Effector memory CD4-positive, alpha-beta T cell (primary cell): ENCODE results near the gene PDCD4.

Source experiments
- DNase-seq, 3 donors: peaks; one replicate each; pipeline ENCODE4 v3.0.0-alpha.2; 2020
- H3K27ac ChIP-seq: 2 replicates; pipeline ENCODE4 v1.7.0; 2013; ENCODE audit warnings: mild to moderate bottlenecking, low read length, moderate library complexity; ENCODE audit not compliant: insufficient read depth, poor library complexity, severe bottlenecking
- H3K27me3 ChIP-seq: replicated peaks from 2 replicates; pipeline ENCODE4 v1.7.0; 2013; ENCODE audit warnings: mild to moderate bottlenecking, low read length; ENCODE audit not compliant: insufficient read depth, control insufficient read depth, poor library complexity, severe bottlenecking
- H3K36me3 ChIP-seq: 2 replicates; pipeline ENCODE4 v1.7.0; 2013; ENCODE audit warnings: mild to moderate bottlenecking, low read length, moderate library complexity; ENCODE audit not compliant: control insufficient read depth, insufficient read depth
- H3K4me1 ChIP-seq: 2 replicates; pipeline ENCODE4 v1.7.0; 2013; ENCODE audit warnings: low read length, mild to moderate bottlenecking; ENCODE audit not compliant: control insufficient read depth, insufficient read depth, poor library complexity, severe bottlenecking
- H3K4me3 ChIP-seq: 2 replicates; pipeline ENCODE4 v1.7.0; 2013; ENCODE audit warnings: low read length, low read depth, mild to moderate bottlenecking; ENCODE audit not compliant: insufficient read depth, poor library complexity, severe bottlenecking
- H3K9me3 ChIP-seq: 2 replicates; pipeline ENCODE4 v1.7.0; 2013; ENCODE audit warnings: mild to moderate bottlenecking, low read length, moderate library complexity; ENCODE audit not compliant: control insufficient read depth

PDCD4 gene

GRCh38 chr10:110829721-110830410 lies 41.9 kb upstream of the PDCD4 start:
- no peaks in the 10 kb centered on the region for H3K27me3 ChIP-seq
- DNase-seq = no peak
- no peak overlapping the region for H3K4me3 ChIP-seq
- no peak overlapping the region for H3K27ac ChIP-seq
- no peaks in the 10 kb centered on the region for H3K4me1 ChIP-seq
- no peaks in the 10 kb centered on the region for H3K36me3 ChIP-seq
- no peaks in the 10 kb centered on the region for H3K9me3 ChIP-seq

GRCh38 chr10:110833234-110833940 lies 38.3 kb upstream of the PDCD4 start:
- Histone ChIP-seq H3K36me3 (no peaks in the 10 kb centered on the region), H3K4me1 (no peaks in the 10 kb centered on the region), H3K4me3 (no peak overlapping the region), H3K27me3 (no peaks in the 10 kb centered on the region), H3K27ac (no peak overlapping the region), H3K9me3 (no peaks in the 10 kb centered on the region)
- DNase-seq = no peak

GRCh38 chr10:110833941-110834628 lies 37.6 kb upstream of the PDCD4 start:
- no peak for DNase-seq
- Histone ChIP-seq H3K27me3 (no peaks in the 10 kb centered on the region), H3K36me3 (no peaks in the 10 kb centered on the region), H3K27ac (no peak overlapping the region), H3K9me3 (no peaks in the 10 kb centered on the region), H3K4me3 (no peak overlapping the region), H3K4me1 (no peaks in the 10 kb centered on the region)

DNA sequence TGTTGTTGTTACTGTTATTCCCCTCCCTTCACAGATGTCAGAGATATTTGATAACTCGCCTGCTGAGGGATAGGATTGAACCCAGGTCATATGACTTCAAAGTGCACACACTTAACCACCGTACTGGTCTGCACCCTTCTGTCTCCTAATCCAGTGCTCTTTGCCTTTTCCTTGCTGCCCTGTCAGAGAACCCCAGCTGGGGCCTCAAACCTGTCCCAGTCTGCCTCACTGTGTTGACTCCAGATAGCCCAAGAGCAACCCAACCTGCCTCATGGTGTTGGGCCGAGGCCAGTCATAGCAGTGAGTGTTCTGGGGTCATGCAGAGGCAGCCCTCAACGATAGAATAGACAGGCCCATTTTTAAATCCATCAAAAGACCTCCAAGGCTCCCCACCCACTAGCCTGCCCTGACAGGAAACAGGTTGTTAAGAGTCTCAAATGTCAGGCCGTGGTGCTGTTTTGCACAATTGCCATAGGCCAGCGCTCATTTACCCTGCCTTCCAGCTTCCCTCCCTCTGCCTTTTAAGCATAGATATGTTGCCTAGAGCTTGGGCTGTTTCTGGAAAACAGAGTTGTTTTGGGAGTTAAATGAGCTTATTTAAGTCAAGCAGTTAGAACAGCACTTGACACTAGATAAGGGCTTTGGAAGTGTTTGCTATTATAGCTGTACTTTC lies 37.0 kb upstream of the PDCD4 start:
- Histone ChIP-seq H3K27ac (no peak overlapping the region), H3K4me1 (no peaks in the 10 kb centered on the region), H3K27me3 (no peaks in the 10 kb centered on the region), H3K4me3 (no peak overlapping the region), H3K36me3 (no peaks in the 10 kb centered on the region), H3K9me3 (no peaks in the 10 kb centered on the region)
- DNase-seq = no peak

- no peaks in the 10 kb centered on the region for H3K9me3 ChIP-seq
- no peak for DNase-seq
- no peaks in the 10 kb centered on the region for H3K27me3 ChIP-seq
- no peak overlapping the region for H3K27ac ChIP-seq
- H3K4me1 ChIP-seq = no peaks in the 10 kb centered on the region
- no peaks in the 10 kb centered on the region for H3K36me3 ChIP-seq
- no peak overlapping the region for H3K4me3 ChIP-seq
These were observed 35.9 kb upstream of the PDCD4 start for GRCh38 chr10:110835841-110836240.

- H3K4me1 ChIP-seq = no peaks in the 10 kb centered on the region
- no peaks in the 10 kb centered on the region for H3K27me3 ChIP-seq
- H3K36me3 ChIP-seq = no peaks in the 10 kb centered on the region
- no peak overlapping the region for H3K27ac ChIP-seq
- no peak for DNase-seq
- H3K4me3 ChIP-seq = no peak overlapping the region
- H3K9me3 ChIP-seq = no peaks in the 10 kb centered on the region
These were observed 35.0 kb upstream of the PDCD4 start for GRCh38 chr10:110836706-110837105.

DNA sequence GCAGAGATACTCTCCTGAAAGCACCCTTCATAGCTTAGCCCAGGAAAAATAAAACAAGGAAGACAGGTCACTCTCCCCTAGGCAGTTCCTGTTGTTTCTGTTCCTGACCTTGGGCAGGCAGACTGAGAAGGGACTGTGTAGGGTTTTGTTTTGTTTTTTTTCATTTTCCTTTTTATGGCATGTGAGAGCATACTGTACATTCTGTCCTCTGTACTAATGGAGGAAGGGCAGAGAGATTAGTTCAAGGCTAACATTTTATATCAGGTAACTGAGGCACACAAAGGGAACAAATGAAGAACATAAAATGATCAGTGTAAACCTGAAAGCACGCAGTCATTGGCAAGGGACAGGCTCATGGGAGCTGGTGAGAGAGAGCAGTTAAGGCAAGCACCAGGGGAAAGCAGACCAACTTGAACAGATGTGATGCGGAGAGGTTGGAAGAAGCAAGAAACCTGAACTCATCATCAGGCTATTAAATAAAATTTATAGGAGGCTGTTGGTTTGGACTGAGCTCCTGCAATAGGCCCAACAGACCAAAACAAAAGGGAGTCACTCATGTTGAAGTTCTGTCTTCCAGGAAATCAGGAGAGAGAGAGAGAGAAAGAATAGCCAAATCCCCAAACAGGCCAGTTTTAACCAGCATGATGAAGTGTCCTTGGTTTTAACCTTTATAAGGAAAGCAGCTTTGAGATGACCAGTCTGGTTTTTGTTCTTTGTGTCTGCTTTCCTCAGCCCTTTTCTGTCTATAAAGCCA lies 34.1 kb upstream of the PDCD4 start:
- Histone ChIP-seq H3K27me3 (no peaks in the 10 kb centered on the region), H3K27ac (no peak overlapping the region), H3K36me3 (no peaks in the 10 kb centered on the region), H3K4me3 (no peak overlapping the region), H3K9me3 (no peaks in the 10 kb centered on the region), H3K4me1 (peaks cover 4% of the 10 kb centered on the region)
- no peak for DNase-seq

- no peak for DNase-seq
- no peaks in the 10 kb centered on the region for H3K36me3 ChIP-seq
- H3K27me3 ChIP-seq = no peaks in the 10 kb centered on the region
- H3K4me1 ChIP-seq = peaks cover 19% of the 10 kb centered on the region
- no peak overlapping the region for H3K27ac ChIP-seq
- H3K4me3 ChIP-seq = no peak overlapping the region
- H3K9me3 ChIP-seq = no peaks in the 10 kb centered on the region
These were observed 31.4 kb upstream of the PDCD4 start for GRCh38 chr10:110840225-110840922.

DNA sequence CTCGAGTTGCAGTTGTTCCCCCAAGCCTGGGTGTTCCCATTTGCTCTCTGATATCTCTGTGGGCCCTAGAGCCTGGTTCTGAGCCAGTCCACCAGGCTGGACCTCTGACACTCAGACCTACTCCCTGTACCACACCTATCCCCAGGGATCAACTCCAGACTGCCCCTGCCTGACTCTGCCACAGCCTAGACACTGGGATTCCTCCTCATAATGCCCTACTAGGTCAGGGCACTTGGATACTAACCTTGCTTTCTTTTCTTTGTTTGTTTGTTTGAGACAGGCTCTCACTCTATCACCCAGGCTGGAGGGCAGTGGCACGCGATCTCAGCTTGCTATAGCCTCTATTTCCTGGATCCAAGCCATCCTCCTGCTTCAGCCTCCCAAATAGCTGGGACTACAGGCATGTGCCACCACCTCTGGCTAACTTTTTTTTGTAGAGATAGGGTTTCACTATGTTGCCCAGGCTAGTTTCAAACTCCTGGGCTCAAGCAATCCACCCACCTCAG lies 30.8 kb upstream of the PDCD4 start:
- no peaks in the 10 kb centered on the region for H3K9me3 ChIP-seq
- peaks cover 22% of the 10 kb centered on the region for H3K4me1 ChIP-seq
- H3K27me3 ChIP-seq = no peaks in the 10 kb centered on the region
- no peak overlapping the region for H3K4me3 ChIP-seq
- no peaks in the 10 kb centered on the region for H3K36me3 ChIP-seq
- DNase-seq = no peak
- no peak overlapping the region for H3K27ac ChIP-seq
